Esophagus squamous epithelium (tissue), 5 donors: ENCODE results near the gene KRT76. TPM values are rescaled to one million over a fixed set of nuclear protein-coding genes. Genes with fewer than 3 reads are reported as not detected.
A peak's percentile ranks its signal among the peaks of the same experiment; 100 is the strongest.

Experiments used
- DNase-seq: peaks from one replicate; lab custom pipeline; 2025; lab: John Stamatoyannopoulos, UW
- H3K27ac ChIP-seq, 4 donors: fragments of 200-600 bp; sonication (generic); one replicate each; pipeline ENCODE4 v1.5.1; 2016 to 2019; ENCODE audit warnings: mild to moderate bottlenecking in 1 of 4
- H3K27me3 ChIP-seq, 4 donors: fragments of 200-600 bp; sonication (generic); 1 replicate in 3 of 4; 2 replicates in 1 of 4; pipeline versions ENCODE4 v1.5.1 to v1.6.0; 2017 to 2021; ENCODE audit warnings: antibody characterized with exemption in 1 of 4
- H3K36me3 ChIP-seq, 3 donors: fragments of 200-600 bp; sonication (generic); one replicate each; pipeline ENCODE4 v1.5.1; 2016 to 2019
- H3K4me1 ChIP-seq, 3 donors: fragments of 200-600 bp; sonication (generic); one replicate each; pipeline ENCODE4 v1.5.1; 2017 to 2019
- H3K4me3 ChIP-seq, 4 donors: fragments of 200-600 bp; sonication (generic); 1 replicate in 3 of 4; 2 replicates in 1 of 4; pipeline ENCODE4 v1.5.1; 2016 to 2019; ENCODE audit warnings: mild to moderate bottlenecking in 2 of 4, moderate library complexity in 1 of 4
- H3K9me3 ChIP-seq, 3 donors: fragments of 200-600 bp; sonication (generic); one replicate each; pipeline ENCODE4 v1.5.1; 2016 to 2019
- POLR2A ChIP-seq, 4 donors: fragments of 450-650 bp; IDR thresholded peaks; one replicate each; pipeline ENCODE4 v1.6.1; 2017; ENCODE audit warnings: antibody characterized with exemption in 4 of 4, mild to moderate bottlenecking in 4 of 4, moderate library complexity in 3 of 4
- WGBS, 2 donors: methylation state at CpG; one replicate each; pipeline ENCODE4 v1.1.5; 2018; 5-methylcytosine and 5-hydroxymethylcytosine counted together
- intact Hi-C: fragments of 100-400 bp; cut with DNase I; formaldehyde crosslinking; loops from one replicate; pipeline ENCODE4 v1.15.0; 2022
- total RNA-seq, 4 donors: library from RNA; depleted of rRNA; stranded (reverse); fragments of >200 nt; gene quantifications; one replicate each; pipeline ENCODE4 v1.1.0, GENCODE V29; 2016
- TF ChIP-seq, protein P1 (sequence below), 6 experiments: fragments of 450-650 bp in 4 of 6; fragments of 200-600 bp in 2 of 6; sonication (generic) in 2 of 6; IDR thresholded peaks; one replicate each; pipeline ENCODE4 v1.5.1; 2016 to 2019; ENCODE audit warnings: antibody characterized with exemption in 6 of 6, mild to moderate bottlenecking in 4 of 6, moderate library complexity in 4 of 6
- donor health status: DM: yes; HTN: yes; CAD: no.

The KRT76 gene
- total RNA-seq, 4 donors from 2014 or later: not detected

- WGBS, 2 donors: 71 to 83% methylated on average over 1 to 6 of the region's 8 CpGs
- Histone ChIP-seq H3K4me1 (peaks cover 0 to 30% (median 0%) of the 10 kb centered on the region in 3 donors), H3K27ac (no peak overlapping the region), H3K36me3 (peaks cover 0 to 46% (median 0%) of the 10 kb centered on the region in 3 donors), H3K9me3 (no peaks in the 10 kb centered on the region), H3K27me3 (no peaks in the 10 kb centered on the region), H3K4me3 (no peak overlapping the region)
- no peak for DNase-seq
- intact Hi-C loops: no loop called here
- TF ChIP-seq POLR2A (IDR thresholded peaks at IDR 0.05): no peak
- TF ChIP-seq, protein P1, sequence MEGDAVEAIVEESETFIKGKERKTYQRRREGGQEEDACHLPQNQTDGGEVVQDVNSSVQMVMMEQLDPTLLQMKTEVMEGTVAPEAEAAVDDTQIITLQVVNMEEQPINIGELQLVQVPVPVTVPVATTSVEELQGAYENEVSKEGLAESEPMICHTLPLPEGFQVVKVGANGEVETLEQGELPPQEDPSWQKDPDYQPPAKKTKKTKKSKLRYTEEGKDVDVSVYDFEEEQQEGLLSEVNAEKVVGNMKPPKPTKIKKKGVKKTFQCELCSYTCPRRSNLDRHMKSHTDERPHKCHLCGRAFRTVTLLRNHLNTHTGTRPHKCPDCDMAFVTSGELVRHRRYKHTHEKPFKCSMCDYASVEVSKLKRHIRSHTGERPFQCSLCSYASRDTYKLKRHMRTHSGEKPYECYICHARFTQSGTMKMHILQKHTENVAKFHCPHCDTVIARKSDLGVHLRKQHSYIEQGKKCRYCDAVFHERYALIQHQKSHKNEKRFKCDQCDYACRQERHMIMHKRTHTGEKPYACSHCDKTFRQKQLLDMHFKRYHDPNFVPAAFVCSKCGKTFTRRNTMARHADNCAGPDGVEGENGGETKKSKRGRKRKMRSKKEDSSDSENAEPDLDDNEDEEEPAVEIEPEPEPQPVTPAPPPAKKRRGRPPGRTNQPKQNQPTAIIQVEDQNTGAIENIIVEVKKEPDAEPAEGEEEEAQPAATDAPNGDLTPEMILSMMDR (IDR thresholded peaks at IDR 0.05): no peak
Observed at GRCh38 chr12:52808573-52809160, 31.5 kb upstream of the KRT76 start.

GRCh38 chr12:52807544-52808470 is 30.7 kb upstream of the KRT76 start:
- Histone ChIP-seq H3K27ac (no peak overlapping the region), H3K36me3 (peaks cover 0 to 46% (median 0%) of the 10 kb centered on the region in 3 donors), H3K27me3 (no peaks in the 10 kb centered on the region), H3K4me1 (peaks cover 0 to 32% (median 0%) of the 10 kb centered on the region in 3 donors), H3K4me3 (no peak overlapping the region), H3K9me3 (no peaks in the 10 kb centered on the region)
- 82 to 84% methylated on average over 14 to 16 of the region's 16 CpGs for WGBS, 2 donors
- TF ChIP-seq, protein P1 (IDR thresholded peaks at IDR 0.05): no peak
- TF ChIP-seq POLR2A (IDR thresholded peaks at IDR 0.05): no peak
- DNase-seq: no peak
- intact Hi-C loops: no loop called here

GRCh38 chr12:52806821-52807543 is 29.8 kb upstream of the KRT76 start:
- Histone ChIP-seq H3K36me3 (peaks cover 0 to 45% (median 0%) of the 10 kb centered on the region in 3 donors), H3K4me3 (no peak overlapping the region), H3K27me3 (no peaks in the 10 kb centered on the region), H3K4me1 (peaks cover 0 to 39% (median 0%) of the 10 kb centered on the region in 3 donors), H3K27ac (peak overlapping the region in 1 of 4 donors; percentile 64), H3K9me3 (no peaks in the 10 kb centered on the region)
- TF ChIP-seq, protein P1 (IDR thresholded peaks at IDR 0.05): no peak
- no peak for TF ChIP-seq POLR2A (IDR thresholded peaks at IDR 0.05)
- intact Hi-C loops: no loop called here
- no peak for DNase-seq
- WGBS, 2 donors: 84% methylated on average over 7 to 8 of the region's 11 CpGs

DNA sequence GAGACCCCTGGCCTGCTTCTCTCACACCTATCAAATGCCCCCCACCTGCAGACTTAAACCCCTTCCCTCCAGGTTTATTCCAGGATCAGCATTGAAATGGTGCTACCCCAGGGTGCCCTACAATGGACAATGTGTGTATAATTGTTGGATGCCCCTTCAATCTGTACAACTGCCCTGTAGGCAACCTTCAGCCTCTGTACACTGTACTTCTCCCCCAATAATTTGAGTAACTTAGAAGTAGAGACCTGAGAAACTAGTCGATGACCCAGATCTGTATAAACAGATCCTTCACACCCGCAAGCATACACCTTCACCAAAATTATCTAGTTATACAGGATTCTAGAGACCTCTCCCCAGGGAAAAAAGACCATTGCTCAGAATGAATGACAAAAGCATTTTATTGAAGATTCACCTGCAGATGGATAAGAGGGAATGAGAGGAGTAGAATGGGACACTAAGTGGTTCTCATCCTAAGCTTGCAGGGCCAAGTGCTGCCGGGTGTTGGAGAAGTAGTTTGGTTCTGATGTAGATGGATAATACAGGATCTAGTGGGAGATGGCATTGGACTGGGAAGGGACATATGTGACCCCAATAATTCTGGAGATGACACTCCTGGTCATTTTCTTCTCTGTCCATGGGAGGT is 29.1 kb upstream of the KRT76 start:
- 97 to 98% methylated on average over 3 of the region's 3 CpGs for WGBS, 2 donors
- TF ChIP-seq POLR2A (IDR thresholded peaks at IDR 0.05): no peak
- TF ChIP-seq, protein P1 (IDR thresholded peaks at IDR 0.05): no peak
- Histone ChIP-seq H3K4me1 (peaks cover 0 to 42% (median 0%) of the 10 kb centered on the region in 3 donors), H3K27me3 (no peaks in the 10 kb centered on the region), H3K9me3 (no peaks in the 10 kb centered on the region), H3K27ac (peak overlapping the region in 1 of 4 donors; percentile 64), H3K36me3 (peaks cover 0 to 38% (median 0%) of the 10 kb centered on the region in 3 donors), H3K4me3 (no peak overlapping the region)
- DNase-seq: no peak
- intact Hi-C loops: no loop called here
